ENCODE data around the gene CTNNA1.
"Not testable (repeated sequence)": the region's sequence is repeated elsewhere in the genome, so short reads cannot be mapped to it uniquely, and the experiment has no call there.

The CTNNA1 gene

DNA sequence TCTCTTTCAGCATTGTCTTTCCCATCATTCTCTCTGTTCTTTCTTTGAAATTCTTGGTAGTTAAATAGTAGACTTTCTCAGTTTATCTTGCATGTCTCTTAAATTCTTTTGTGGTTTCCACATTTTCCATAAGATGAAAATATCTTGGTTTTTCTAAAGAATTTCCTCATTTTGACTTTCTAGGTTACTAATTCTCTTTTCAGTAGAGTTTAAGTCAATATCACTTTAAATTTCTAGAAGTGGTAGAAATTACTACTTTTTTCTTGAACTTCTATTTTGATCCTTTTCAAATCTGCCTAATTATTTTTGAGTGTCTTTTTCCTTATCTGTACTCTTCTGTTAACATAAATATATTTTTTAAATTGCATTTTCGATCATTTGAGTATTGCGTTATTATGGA, 145.5 kb downstream of the CTNNA1 start:
- no peak for DNase-seq (ENCODE audit: low read depth)

- DNase-seq (ENCODE audit: low read depth): no peak
These were observed 147.2 kb downstream of the CTNNA1 start for GRCh38 chr5:138900281-138900965.

- no peak for DNase-seq (ENCODE audit: low read depth)
These were observed 148.5 kb downstream of the CTNNA1 start for GRCh38 chr5:138901716-138902115.

- DNase-seq (ENCODE audit: low read depth): no peak
These were observed 150.0 kb downstream of the CTNNA1 start for GRCh38 chr5:138903130-138903775.

DNA sequence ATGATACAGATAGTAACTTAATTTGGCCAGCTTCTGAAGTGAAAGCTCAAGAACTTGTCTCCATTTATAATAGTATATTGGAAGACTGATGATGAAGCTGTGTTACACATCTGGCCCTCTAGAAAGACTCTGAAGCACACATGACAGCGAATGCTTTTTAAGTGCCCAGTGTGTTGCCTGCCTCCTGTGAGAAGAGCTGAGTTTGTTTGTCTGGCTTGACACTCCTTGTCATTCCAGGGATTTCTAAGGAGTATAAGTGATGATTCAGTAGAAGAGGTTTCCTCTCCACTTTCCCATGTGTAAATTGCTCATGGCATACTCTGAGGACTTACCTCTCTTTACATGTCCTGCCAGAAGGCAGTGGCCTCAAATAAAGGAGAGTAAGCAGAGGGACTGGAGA, 152.3 kb downstream of the CTNNA1 start:
- DNase-seq (ENCODE audit: low read depth): no peak

DNA sequence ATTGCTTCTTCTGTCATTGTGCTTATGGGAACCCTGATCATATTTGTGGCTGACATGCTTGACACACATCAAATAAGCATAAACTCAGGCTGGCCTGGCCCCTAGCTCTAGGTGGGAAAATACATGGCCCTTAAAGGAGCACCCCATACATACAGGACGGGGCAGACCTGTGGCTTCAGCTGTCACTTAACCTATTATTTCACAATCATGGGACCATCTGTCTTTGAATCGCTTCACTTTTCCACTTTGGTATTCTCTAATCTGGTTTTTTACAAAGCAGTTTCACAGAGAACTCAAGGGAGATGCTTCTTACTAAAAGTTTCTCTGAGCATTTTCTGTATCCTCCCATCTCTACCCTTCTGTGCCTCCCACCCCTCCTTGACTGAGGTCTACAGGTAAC, 156.5 kb downstream of the CTNNA1 start:
- DNase-seq (ENCODE audit: low read depth): no peak

GRCh38 chr5:138910546-138911185, 157.4 kb downstream of the CTNNA1 start:
- no peak for DNase-seq (ENCODE audit: low read depth)

- no peak for DNase-seq (ENCODE audit: low read depth)
These were observed 158.2 kb downstream of the CTNNA1 start for GRCh38 chr5:138911441-138911840.

DNA sequence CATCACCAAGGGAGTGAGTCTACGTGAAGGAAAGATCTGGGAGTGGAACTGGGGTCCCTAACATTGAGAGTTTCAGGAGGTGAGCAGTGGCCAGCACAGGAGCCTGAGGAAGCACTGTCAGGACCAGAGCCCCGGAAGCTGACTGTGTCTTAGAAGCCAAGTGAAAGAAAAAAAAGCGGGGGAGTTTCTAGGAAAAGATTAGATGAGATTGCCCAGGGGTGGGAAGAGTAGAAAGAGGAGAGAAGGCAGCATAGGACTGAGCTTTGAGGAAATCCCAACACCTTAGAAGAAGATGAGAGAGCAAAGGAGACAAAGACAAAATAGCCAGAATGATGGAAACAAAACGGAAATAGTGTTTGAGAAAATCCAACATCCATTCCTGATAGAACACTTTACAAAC, 158.9 kb downstream of the CTNNA1 start:
- no peak for DNase-seq (ENCODE audit: low read depth)

GRCh38 chr5:138913773-138914172, 160.5 kb downstream of the CTNNA1 start:
- no peak for DNase-seq (ENCODE audit: low read depth)

GRCh38 chr5:138914338-138914737, 161.1 kb downstream of the CTNNA1 start:
- DNase-seq (ENCODE audit: low read depth): no peak

DNA sequence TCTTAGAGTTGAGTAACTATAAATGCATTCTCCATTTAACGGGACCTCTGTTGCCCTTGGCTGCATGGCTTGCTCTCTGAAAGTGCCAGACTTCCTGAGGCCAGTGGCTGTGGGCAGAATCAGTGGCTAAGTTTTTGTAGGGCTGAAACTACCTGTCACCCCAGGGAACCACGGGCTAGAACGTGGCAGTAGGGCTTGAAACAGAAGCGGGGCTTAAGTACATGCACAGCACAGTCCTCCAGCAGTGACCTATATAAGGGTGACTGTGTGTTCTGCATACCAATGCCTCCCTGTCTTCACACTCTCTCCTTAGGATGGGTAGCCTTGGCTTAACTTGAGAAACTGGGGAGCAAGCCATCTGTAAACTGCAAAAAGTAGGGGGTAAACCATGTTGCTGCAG, 165.5 kb downstream of the CTNNA1 start:
- DNase-seq (ENCODE audit: low read depth): no peak

DNA sequence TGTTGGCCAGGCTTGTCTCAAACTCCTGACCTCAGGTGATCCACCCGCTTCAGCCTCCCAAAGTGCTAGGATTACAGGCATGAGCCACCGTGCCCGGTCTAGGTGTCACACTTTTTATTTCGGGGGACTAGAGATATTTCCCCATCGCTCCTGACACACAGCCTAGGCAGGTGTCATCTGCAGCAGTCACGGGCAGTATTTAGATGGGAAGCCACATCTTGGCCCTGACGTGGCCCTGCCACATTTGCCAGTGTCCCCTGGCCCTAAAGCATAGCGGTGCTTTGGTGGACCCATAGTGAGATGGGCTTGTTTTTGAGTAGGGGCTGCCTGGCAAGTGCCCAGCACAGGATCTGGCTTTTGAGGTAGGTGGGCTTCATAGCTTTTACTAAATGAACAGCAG, 167.0 kb downstream of the CTNNA1 start:
- DNase-seq (ENCODE audit: low read depth): no peak

DNA sequence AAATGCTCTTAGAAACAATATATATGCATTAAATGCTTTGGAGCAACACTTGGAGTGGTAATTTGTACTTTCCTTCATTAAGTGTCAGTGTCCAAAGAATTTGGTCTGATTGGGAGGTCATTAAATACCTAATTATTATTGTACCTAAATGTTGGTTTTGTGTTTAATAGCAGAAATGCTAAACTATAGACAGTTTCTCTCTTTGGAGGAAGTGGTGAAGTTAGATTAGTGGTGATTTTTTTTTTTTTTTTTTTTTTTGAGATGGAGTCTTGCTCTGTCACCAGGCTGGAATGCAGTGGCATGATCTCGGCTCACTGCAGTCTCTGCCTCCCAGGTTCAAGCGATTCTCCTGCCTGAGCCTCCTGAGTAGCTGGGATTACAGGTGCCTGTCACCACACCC, 168.1 kb downstream of the CTNNA1 start:
- DNase-seq (ENCODE audit: low read depth): not testable (repeated sequence)

DNA sequence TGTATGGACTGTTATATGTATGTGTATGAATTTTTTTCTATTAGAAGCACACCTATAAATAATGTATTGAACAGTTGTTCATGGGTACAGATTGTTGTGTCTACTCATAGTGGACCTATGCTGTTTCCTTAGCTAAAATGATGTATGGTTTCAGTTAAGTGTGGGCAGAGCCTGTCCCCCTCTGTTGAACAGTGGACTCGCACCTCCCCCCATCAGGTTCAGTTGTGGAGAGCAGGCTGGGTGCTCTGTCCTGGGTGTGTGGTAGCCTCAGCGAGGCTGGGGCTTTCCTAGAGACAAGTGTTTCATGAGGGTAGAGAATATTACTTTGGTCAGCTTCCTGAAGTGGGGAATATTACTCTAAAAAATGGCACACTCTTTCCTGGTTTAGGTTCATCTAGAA, 169.3 kb downstream of the CTNNA1 start:
- no peak for DNase-seq (ENCODE audit: low read depth)

GRCh38 chr5:138925090-138925635, 171.9 kb downstream of the CTNNA1 start:
- no peak for DNase-seq (ENCODE audit: low read depth)

DNA sequence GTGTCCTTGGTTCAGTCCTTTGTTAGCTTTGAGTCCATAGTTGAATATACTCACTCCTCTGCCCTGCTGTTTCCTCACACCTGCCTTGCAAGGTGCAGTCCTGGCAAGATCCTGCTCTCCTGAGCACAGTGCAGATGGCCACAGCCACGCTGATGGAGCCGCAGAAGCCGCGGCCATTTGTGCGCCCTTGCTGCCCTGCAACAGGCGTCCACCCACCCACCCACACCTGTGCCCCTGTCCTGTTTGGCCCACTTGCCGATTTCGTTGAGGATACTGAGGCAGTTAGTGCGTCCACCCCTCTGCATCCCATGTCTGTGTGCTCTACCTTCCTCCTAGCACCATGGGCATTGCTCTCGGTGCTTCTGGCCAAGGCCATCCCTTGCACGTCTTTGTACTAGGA, 173.0 kb downstream of the CTNNA1 start:
- DNase-seq (ENCODE audit: low read depth): no peak

DNA sequence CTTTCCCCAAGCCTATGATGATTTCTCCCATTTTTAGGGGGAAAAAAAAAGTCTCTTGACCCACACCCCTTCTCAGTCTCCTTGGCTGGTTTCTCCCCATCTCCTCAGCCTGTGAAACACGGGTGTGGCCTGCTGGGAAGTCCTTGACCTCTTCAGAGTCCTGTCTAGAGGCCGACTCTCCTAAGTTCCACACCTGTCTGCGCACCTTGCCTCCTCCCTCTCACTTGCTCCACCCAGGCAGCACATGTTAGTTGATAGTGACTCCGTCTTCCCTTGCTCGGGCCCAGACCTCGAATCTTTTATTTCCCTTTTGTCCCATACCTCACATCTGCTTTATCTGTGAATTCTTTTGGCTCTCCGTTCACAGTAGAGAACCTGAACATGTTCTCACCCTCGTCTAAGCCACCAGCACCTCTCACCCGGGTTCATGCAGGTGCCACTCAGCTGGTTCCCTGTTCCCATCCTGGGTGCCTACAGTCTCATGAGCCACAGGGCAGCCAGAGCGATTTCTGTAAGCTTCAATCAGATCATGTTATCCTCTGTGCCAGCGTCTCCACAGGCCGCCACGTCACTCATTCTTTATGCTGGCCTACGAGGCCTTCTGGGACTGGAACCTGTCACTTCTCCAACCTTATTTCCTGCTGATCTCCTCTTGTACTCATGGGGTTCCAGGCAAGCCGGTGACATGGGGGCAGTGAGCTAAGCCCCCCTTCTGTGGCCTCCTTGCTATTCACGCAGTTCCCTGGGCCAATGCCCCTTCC, 173.6 kb downstream of the CTNNA1 start:
- no peak for DNase-seq (ENCODE audit: low read depth)

DNA sequence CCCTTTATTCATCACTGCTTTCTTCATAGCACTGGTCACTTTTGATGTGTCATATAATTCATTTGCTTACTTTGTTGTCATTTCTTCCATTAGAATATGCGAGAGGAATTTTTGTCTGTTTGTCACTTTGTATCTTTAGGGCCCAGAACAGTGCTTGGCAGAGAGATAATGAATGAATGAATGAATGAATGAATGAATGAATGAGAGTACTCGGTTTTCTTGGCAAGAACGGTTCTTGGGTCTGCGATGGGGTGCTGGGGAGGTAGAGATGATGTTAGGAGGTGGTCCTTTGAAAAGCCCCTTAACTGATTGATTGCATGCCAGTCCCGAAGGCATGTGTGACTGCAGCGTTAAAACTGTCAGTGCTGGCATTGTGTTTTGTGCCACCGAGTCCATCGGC, 174.3 kb downstream of the CTNNA1 start:
- DNase-seq (ENCODE audit: low read depth): no peak

DNA sequence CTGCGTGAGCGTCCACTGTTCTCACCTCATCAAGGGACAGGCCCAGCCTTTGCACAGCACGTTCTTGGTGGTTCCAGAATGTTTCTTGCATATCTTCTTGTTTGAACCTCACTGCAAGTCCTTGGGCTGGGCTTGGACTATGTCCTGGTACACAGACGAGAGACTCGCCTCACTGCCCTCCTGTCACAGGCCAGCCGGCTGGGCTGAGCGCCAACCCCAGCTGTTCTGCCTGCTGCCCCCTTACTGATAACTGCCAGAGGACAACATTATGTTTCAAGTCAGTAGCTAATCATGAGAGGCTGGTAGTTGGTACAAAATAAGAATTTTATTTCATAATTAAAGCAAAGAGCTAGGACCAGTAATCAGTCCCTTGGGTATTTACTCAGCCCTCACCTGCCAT, 174.8 kb downstream of the CTNNA1 start:
- DNase-seq (ENCODE audit: low read depth): no peak

DNA sequence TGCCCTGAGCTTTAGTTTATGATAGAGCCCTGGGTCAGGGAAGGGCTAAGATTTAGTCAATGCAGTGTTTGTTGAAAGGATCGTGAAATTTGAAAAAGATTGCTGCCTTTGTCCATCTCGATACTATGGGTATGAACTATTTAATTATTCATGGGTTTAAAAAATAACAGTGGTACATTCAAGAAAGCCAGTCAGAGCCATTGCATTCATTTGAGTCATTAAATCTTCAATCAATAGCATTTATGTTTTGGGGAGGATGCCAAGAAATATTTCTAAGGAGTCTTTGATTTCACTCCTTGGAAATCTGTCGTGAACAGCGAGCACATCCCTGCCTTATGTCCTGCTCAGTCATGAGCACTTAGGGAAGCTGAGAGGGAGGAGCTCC, 176.3 kb downstream of the CTNNA1 start:
- DNase-seq (ENCODE audit: low read depth): no peak

GRCh38 chr5:138930371-138931097, 177.3 kb downstream of the CTNNA1 start:
- no peak for DNase-seq (ENCODE audit: low read depth)

Measured in stimulated activated CD8-positive, alpha-beta memory T cell treated with anti-CD3 and anti-CD28 coated beads, Interleukin-12 subunit alpha, Interleukin-12 subunit beta, amount 100 ng/mL, for 4 hours (primary cell).